Stimulated activated CD8-positive, alpha-beta memory T cell treated with anti-CD3 and anti-CD28 coated beads, Interleukin-2, amount 100 ng/mL, for 48 hours (primary cell): ENCODE data around the gene NOVA1.

Experiments used
- DNase-seq, 2 donors: peaks; one replicate each; pipeline ENCODE4 v3.0.0-alpha.2; 2020; ENCODE audit warnings: low read depth in 2 of 2

NOVA1 gene

GRCh38 chr14:26593357-26593756 is 4.5 kb downstream of the NOVA1 start:
- DNase-seq = no peak

GRCh38 chr14:26589925-26590324 is 7.9 kb downstream of the NOVA1 start:
- no peak for DNase-seq

DNA sequence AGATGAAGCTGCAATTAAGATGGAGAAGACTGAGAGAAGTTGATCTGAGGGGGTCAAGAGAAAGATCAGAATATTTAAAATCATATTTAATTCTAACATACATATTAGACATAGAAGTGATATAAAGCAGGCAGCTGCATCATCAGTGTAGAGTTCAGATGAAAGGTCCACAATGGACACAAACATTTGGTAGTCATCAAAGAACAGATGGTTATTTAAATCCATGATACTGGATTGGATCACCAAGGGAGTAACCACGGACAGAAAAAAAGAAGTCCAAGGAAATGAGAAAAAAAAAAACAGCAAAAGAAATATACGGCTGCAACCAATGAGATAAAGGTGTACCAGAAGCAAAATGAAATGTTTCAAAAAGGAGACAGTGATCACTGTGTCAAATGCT is 20.1 kb downstream of the NOVA1 start:
- no peak for DNase-seq

DNA sequence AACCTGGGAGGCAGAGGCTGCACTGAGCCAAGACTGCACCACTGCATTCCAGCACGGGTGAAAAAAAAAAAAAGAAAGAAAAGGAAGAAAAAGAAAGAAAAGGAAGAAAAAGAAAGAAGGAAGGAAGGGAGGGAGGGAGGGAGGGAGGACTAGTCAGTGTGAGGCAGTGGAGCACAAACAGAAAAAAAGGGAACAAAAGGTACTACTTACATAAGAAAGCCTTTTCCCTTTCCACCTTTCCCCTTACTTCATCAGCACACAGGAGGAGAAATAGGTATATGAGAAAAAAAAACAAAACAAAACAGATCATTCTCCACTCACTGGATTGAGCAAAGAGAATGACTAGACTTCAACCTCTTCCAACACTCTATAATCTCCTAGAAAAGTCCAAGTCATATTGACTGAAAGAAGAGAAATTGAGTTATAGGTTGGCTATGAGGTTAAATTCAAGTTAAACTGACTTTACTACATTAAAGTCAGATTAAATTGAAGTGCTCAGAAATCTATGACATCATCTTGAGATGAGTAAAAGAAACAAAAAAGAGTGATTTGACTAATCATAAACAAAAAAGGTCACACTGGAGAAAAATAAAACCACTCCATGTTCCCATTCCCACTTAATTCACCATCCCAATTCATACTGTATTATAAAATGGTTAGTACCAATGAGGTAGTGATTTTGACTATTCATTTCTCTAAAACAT is 43.6 kb downstream of the NOVA1 start:
- DNase-seq = no peak

DNA sequence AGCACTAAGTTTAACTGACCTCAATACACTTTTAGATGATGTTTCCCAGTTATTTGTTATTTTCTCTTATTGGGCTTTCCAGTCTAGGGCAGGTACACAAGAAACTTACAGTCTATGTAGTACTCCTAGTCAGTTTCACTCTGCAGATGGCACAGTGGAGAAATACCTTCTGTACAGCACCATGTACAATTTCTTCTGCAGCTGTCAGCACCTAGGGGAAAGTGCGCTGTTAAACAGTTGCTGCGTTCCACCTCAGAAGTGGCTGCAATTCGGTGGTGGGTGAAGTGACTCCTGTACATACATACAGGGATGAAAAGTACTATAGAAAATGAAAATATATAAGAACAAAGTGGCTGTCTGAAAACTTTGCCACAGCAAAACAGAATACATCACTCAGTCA is 48.3 kb downstream of the NOVA1 start:
- no peak for DNase-seq

- DNase-seq = no peak
Measured at GRCh38 chr14:26548406-26548805, 49.4 kb downstream of the NOVA1 start.

GRCh38 chr14:26538176-26538575 is 59.7 kb downstream of the NOVA1 start:
- DNase-seq = no peak

DNA sequence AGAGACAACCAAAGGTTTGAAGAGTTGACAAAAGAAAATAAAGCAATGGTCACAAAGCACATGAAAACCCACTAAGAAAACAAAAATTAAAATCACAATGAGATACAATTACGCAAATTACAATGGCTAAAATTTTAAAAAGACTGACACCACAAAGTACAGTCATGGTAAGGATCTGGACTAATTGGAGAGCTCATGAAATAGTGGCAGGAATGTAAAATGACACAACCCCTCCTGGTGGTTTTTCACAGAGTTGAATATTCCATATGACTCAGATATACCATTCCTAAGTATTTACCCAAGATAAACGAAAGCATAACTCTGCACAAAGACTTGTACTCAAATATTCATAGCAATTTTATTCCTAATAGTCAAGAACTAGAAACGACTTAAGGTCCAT is 65.9 kb downstream of the NOVA1 start:
- no peak for DNase-seq

DNA sequence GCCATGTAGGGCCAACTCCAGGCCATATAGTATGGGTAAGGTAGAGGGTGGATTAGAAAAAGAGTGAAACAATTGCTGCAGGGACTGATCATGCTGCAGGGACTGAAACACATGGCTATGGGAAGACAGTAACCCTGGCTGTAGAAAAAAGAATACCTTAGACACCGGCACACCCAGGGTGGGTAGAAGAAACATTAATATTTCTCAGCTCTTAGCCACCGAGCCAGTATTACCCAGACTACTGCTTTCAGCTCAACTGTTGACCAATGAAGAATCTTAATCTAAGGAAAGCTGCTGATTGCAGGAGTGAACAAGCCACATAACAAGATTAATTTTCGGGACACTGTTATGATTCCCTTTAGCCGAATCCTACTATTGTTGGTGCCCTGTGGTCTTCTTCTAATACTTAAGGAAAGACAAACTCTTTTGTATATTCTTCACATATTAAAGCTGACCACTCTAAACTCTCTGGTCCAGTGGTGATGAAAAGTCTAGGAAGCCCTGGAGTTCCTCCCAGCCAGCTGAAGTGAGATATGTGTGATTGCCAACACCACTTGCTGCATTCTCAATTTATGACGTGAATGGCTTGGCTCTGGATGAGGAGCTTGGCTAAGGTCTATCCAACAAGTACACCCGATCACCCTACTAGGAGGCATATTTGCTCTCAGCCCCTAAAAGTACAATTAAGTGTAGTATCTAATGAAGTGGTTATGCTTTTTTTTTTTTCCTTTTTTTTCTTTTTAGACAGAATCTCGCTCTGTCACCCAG is 69.2 kb downstream of the NOVA1 start:
- no peak for DNase-seq

GRCh38 chr14:26527095-26527494 is 70.7 kb downstream of the NOVA1 start:
- no peak for DNase-seq

GRCh38 chr14:26526137-26526536 is 71.7 kb downstream of the NOVA1 start:
- DNase-seq = no peak

- no peak for DNase-seq
Measured at GRCh38 chr14:26525085-26525484, 72.7 kb downstream of the NOVA1 start.

DNA sequence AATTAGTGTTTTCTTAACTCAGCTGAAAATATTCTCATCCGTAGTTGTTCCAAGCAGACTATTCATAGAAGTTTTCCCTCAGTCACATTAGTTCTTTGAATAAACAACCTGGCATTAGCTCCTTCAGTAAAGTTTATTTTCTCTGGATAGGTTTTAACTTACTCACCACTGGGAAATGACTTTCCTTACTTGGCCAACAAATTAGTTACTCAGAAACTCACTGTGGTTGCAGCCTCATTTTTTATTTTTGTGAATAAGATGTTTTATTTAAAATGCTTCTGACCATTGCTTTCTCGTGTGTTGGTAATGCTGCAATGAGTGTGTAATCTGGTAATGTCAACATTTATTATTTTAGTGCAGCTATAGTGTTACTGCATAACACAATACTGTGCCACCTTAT is 74.9 kb downstream of the NOVA1 start:
- DNase-seq = no peak

GRCh38 chr14:26517771-26518170 is 80.1 kb downstream of the NOVA1 start:
- no peak for DNase-seq

- no peak for DNase-seq
Measured at GRCh38 chr14:26500028-26500427, 97.8 kb downstream of the NOVA1 start.

GRCh38 chr14:26499546-26499945 is 98.3 kb downstream of the NOVA1 start:
- no peak for DNase-seq

- DNase-seq = no peak
Measured at GRCh38 chr14:26486922-26487321, 110.9 kb downstream of the NOVA1 start.

GRCh38 chr14:26484562-26484961 is 113.3 kb downstream of the NOVA1 start:
- DNase-seq = no peak

- DNase-seq = no peak
Measured at GRCh38 chr14:26478967-26479366, 118.9 kb downstream of the NOVA1 start.

DNA sequence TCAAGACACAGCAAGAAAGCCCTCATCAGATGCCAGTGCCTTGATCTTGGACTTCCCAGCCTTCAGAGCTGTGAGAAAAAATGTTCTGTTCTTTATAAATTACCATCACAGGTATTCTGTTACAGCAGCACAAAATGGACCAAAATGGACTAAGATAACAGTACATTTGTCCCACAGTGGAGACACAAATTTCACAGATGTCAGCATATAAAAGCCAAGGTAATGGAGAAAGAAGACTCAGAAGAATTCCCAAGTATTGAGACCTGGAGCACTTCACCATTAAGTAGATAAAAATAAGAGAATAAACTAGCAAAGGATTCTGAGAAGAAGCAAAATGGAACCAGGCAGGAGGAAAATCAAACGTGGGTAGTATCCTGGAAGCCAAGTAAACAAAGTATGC is 131.0 kb downstream of the NOVA1 start:
- DNase-seq = no peak

GRCh38 chr14:26463136-26463535 is 134.7 kb downstream of the NOVA1 start:
- DNase-seq = no peak

DNA sequence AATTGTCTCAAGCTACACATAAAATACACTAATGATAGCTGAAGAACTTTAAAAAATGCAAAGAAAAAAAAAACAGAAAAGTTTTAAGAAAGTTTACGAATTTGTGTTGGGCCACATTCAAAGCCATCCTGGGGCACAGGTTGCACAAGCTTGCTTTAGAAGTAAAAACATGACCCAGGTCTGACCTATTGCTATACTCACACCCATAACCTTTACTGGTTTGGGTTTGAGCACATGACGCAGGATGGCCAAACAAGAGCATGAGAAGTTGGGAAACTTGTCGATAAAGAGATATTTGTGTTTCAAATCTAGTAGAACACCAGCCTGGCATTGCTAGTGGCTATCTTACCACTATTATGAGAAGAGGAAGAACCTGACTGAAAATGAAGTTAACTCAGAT is 143.7 kb downstream of the NOVA1 start:
- no peak for DNase-seq

GRCh38 chr14:26448181-26448855 is 149.5 kb downstream of the NOVA1 start:
- no peak for DNase-seq
